GM21390 (cell line): Measurements from ENCODE around the gene ZC3H11A.
"Not testable (repeated sequence)": the region's sequence is repeated elsewhere in the genome, so short reads cannot be mapped to it uniquely, and the experiment has no call there.

Experiments
- ATAC-seq: cut with Tn5 transposase; IDR thresholded peaks from one replicate; pipeline ENCODE4 v1.9.1; 2021; ENCODE audit not compliant: unreplicated experiment

ZC3H11A gene

DNA sequence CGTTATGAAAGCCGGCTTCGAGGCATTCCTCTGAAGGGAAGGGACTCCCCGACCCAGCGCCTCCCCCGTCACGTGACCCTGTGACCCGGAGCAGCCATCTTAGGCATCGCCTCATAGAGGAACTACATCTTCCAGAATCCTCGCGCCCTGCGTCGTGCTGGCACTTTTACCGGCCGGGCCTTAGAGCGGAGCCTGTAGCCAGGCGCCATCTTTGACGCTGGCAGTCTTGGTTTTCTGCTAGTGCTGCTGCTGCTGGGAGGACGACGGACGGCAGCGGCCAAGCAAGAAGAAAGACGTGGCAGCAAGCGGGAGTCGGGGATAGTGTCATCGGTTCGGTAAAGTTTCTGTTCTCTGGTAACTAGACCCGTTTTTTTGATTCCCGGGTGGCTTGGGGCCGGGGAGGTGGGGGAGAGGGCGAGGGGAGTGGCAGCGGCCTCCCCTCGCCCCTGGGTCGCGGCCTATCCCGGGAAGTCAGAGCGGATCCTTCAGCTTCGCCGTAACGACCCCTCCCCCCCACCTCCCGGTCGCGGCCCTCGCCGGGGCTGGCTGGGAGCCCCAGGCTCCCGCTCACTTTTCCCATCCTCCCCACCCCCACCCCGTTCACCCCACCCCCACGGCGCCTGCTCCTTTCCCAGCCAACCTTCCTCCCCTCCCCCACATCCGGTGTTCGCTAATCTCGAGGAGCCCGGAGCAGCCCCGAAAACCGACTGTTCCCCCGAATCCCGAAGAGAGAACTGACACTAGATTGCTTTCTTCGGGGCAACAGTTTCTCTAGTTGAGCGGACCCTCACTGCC is at the start of gene ZC3H11A, which contains the start of gene ZBED6:
TSS of gene ZC3H11A (plus strand) at position 183 of the 795 bp plus-strand sequence. CDS start 21,448 bp downstream, outside the sequence.
TSS of gene ZBED6 (plus strand) at position 183 of the 795 bp plus-strand sequence. CDS start 1,900 bp downstream, outside the sequence.
- peak; percentile 97 for ATAC-seq

DNA sequence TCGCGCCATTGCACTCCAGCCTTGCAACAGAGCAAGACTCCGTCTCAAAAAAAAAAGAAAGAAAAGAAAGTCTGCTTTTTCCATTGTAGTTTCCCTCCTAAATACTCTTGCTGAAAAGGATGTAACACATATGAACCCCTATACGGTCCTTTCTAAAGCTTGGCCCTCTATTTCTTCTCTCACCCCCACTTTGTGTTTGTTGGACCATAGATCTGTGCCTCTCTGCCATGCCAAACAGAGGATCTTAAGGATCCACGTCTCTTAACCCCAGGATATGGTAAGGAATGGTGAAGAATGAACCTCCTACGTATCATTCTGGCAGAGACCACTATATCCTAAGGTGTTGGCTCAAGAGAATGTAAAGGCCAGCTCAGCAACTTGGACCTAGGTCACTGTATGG is 49.1 kb upstream of the ZC3H11A start:
- ATAC-seq, result no peak

DNA sequence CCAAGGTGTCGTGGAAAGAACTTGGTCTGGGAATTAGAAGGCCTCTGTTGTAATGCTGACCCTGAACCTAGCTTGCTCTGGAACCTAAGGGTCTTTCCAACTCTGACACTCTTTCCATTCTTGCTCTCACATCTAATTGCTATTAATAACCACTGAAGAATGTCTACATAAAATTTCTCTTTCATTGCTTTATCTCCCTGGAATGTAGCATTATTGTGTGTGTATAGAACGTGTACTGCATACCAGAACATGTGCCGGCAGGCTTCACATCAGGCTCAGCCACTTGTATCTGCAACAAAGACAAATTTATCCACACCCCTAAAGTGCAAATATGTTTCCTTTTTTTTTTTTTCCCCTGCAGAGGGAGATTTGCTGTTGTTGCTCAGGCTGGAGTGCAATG is 44.4 kb upstream of the ZC3H11A start:
- no peak for ATAC-seq

DNA sequence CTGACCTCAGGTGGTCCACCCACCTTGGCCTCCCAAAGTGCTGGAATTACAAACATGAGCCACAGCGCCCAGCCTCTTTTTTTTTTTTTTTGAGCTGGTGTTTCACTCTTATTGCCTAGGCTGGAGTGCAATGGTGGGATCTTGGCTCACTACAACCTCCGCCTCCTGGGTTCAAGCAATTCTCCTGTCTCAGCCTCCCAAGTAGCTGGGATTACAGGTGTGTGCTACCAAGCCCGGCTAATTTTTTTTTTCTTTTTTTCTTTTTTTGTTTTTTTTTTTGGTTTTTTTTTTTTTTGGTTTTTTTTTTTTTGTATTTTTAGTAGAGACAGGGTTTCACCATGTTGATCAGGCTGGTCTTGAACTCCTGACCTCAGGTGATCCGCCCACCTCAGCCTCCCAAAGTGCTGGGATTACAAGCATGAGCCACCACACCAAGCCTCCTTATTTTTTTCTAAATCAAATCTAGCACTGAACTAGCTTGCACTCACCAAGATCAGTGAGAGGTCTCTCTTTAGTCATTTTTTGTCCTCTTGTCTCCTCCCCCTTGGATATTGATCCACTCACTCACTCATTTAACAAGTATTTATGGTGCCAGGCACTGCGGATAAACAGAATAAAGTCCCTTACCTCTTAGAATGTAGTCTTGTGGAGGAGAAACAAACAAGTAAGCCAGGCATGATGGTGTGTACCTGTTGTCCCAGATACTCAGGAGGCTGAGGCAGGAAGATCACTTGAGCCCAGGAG is 43.6 kb upstream of the ZC3H11A start:
- ATAC-seq, result not testable (repeated sequence)

DNA sequence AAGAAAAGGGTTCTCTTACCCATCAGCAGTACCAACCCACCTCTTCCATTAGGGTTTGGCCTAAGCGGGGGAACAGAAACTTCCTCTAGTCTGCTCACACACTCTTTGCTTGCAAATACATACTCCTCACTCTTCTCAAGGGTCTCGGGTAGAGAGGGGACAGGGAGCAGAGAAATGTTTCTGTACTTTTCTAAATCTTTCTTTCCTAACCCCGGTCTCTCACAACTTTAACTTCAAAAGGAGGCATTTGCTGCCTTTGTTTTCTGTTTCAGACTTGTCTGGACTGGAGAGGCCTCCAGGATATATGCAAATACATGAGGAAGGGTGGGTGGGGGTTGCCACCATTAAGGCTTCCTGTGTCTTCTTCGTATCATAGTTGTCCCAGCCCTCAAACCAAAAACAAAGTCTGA is 41.0 kb upstream of the ZC3H11A start:
- ATAC-seq, result peak; percentile 83

DNA sequence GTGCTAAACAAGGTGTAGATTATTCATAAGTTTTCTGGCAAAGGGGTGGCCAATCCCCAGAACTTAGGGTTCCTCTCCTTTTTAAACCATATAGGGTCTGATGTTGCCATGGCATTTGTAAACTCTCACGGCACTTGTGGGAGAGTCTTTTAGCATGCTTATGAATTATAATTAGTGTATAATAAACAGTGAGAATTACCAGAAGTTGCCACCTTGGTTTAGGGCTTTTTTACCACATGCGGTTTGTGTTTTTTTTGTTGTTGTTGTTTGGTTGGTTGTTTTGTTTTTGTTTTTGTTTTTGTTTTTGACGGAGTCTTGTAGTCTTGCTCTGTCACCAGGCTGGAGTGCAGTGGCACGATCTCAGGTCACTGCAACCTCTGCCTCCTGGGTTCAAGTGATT is 39.4 kb upstream of the ZC3H11A start:
- no peak for ATAC-seq

DNA sequence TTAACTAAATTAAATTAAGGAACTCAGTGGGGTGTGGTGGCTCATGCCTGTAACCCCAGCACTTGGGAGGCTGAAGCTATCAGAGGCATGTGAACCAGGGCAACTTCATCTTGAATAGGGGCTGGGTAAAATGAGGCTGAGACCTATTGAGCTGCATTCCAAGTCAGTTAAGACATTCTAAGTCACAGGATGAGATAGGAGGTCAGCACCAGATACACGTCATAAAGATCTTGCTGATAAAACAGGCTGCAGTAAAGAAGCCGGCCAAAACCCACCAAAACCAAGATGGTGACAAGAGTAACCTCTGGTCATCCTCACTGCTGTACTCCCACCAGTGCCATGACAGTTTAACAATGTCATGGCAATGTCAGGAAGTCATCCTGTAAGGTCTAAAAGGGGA is 36.7 kb upstream of the ZC3H11A start:
- not testable (repeated sequence) for ATAC-seq

DNA sequence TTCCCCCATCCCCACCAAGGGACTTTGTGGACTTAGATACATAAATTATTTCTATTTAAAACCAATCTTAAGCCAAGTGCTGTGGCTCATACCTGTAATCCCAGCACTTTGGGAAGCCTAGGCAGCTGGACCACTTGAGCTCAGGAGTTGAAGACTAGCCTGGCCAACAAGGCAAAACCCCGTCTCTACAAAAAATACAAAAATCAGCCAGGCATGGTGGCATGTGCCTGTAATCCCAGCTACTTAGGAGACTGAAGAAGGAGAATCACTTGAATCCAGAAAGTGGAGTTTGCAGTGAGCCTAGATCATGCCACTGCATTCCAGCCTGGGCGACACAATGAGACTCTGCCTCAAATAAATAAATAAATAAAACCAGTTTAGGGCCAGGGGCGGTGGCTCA is 34.9 kb upstream of the ZC3H11A start:
- ATAC-seq, result no peak

DNA sequence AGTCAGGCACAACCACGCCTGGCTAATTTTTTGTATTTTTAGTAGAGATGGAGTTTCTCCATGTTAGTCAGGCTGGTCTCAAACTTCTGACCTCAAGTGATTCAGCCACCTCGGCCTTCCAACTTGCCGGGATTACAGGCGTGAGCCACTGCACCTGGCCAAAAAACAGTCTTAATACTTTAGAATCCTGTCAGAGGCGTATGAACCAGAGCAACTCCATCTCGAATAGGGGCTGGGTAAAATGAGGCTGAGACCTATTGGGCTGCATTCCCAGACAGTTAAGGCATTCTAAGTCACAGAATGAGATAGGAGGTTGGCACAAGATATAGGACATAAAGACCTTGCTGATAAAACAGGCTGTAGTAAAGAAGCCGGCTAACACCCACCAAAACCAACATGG is 33.5 kb upstream of the ZC3H11A start:
- ATAC-seq, result not testable (repeated sequence)

DNA sequence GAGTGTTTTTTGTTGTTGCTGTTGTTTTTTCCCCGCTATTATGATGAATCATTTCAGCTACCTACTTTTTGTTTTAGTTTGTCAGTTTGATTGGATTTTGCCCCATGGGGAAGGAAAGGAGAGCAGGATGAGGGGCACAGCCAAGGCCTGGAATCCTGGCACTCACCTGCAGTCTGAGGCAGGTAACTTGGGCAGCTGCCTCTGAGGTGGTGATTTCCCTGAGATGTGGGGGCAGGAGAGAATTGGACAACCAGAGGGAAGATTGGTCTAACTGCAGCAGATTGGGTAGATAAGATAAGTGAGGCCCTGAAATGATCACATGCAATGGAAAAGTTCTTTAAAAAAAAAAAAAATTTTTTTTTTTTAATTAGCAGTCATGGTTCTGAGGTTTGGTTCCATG is 31.9 kb upstream of the ZC3H11A start:
- ATAC-seq, result no peak

DNA sequence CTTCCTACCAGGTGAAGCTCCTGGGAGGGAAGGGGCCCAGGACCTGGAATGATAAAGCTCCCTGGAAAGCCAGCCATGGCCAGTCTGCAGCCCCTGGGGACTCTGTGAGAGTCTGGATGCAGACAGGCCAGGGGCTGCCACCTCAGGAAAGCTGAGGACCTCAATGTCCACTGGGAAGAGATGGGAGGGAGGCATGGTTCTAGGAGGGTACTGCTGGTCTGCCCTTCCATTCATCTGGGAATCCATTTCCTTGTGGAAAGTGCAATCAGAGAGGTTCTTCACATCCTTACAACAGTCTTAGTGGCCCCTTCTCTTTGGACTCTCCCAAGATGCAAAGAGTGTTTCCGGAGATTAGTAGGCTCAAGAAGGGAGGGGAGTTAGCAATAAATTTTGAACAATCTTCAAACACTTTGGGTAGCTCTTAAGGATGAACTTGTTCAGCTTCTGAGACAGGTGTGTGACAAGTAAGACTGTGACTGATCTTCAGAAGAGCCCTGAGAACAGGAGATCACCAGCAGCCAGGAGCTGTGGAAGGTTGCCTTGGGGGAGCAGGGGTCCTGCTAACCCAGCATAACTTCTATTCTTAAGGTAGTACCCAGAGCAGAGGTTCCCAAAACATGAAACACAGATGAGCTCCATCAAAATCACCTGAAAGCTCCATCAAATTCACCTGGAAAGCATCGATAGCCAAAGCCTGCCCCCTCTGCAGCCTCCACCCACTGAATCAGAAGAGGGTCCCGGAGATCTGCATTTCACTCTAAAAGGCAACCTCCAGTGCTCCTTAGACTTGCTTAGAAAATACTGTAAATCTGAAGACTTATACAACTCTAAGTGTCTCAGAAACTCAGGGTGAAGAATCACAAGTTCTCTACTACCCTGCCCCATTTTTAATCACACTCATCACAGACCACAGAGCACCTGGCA is 31.1 kb upstream of the ZC3H11A start:
- no peak for ATAC-seq

DNA sequence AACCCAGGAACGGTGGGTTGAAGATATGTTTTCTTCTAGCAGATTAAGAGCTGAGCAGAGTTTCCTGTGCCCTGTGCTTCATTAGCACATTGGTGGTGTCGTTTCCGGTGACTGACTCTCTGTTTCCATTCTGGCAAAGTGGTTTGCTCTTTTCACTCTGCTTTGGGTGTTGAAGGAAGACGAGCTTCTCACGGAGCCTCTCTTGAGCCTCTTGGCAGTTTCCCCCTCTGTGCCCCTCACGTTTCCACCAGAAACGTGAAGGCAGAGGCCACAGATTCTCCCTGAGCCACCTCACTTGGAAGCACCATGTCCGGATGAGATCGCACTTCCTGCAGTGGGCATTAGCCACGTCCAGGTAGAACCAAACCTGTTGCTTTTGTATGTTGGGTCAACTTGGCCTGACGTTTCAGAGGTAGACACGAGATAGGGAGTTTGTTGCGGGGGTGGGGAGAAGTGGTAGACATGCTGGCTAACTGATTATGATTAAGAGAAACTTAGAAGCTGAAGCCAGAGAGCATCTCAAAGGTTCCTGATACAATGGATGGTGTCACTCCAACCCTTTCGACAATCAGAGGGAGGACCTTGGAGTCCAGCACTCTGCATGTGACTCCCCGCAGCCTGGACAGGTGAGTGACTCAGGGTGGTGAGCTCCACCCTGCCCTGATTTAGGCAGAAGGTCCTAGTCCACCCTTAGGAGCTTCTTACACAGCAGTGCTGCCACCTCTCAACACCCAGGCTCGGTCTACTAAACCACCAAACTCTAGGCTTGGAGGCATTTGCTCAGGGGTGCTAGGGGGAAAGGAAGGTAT is 30.2 kb upstream of the ZC3H11A start, which contains the start of gene LAX1:
TSS of gene LAX1 (plus strand) at position 155 of the 809 bp plus-strand sequence. CDS start at position 538, 383 bp downstream.
- no peak for ATAC-seq

DNA sequence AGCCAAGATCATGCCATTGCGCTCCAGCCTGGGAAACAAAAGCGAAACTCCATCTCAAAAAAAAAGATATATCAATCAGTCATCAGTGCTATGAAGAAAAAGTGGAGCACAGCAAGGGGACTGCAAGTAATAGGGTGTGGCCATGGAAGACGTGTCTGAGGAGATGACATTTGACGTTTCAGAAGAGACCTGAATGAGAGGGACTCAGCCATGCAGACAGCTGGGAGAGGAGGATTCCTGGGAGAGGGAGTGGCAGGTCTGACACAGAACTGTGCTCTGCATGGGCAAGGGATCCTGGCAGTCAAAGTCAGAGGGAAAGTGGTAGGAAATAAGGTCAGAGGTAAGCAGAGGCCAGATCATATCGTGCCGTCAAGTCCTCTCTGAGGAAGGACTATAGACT is 27.2 kb upstream of the ZC3H11A start:
- no peak for ATAC-seq

DNA sequence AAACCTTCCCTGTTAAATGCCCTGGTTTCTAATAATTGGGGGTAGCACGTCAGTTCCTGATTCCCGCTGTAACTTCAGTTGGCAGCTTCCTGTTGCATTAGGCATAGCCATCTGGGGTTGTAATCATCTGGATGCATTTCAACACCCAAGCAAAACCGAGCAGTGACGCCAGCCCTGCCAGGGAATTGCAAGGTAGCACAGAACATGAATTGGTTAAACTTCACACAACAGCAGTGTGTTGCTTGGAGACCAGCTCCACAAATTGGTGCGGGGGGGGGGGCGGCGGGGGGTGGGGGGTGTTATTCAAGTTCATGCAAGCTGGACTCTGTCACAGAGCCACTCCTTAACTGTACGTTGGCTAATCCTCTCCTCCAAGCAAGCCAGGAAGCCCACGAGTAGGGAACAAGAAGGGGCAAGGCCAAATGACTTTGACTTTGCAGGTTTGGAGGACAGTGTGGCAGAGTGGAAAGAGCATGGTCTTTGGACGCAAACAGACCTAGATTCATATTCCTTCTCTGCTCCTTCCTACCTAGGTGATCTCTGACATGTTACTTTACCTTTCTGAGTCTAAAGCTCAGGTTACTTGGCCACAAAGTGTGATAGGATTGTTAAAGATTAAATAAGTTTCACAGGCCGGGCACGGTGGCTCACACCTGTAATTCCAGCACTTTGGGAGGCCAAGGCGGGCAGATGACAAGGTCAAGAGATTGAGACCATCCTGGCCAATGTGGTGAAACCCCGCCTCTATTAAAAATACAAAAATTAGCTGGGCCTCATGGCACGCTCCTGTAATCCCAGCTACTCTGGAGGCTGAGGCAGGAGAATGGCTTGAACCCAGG is 25.7 kb upstream of the ZC3H11A start:
- no peak for ATAC-seq

DNA sequence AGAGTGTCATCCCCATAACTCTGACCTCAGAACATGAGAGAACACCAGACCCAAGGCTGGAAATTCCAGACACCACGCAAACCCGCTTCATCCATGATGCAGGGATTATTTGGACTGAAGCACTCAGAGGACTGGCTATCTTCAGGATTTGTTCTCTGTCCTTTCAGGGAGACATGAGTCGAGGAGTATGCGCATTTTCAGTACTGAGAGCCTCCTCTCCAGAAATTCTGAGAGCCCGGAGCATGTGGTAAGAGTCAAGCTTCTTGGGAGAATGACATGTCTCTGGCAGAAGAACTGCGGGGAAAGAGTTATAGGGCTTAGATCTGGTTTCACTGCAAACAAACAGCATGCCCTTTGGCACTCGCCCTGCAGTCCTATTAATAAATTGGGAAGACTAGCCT is 23.5 kb upstream of the ZC3H11A start:
- no peak for ATAC-seq

DNA sequence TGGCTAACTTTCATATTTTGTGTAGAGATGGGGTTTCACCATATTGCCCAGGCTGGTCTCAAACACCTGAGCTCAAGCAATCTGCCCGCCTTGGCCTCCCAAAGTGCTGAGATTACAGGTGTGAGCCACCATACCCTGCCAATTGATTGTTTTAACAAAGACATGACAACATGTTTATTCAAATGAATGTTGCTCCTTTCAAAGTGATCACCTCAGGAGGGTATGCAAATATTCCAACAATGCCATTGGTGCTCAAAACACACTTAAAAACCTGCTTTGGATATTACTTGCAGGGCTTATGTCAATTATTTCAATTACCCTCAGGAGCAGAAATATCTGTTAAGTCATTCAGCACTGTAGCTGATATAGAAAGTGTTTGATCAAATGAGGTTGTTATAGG is 22.6 kb upstream of the ZC3H11A start:
- ATAC-seq, result no peak

DNA sequence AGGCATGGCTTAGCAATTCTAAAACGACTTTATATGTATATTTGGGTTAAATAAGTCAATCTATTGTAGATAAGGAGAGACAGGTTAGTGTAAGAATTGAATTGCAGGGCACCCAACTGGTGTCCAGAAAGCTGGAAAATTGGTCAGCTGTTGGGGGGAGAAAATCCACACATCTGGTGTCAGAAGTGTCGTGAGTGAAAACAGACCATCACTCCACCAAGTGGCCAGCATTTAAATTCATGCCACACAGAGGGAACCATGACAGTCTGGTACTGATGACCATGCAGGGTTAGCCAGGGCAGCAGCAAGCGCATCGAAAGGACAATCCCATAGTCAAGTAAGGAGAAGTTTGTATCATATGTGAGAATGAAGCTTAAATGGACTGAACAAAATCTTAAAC is 18.8 kb upstream of the ZC3H11A start:
- no peak for ATAC-seq

DNA sequence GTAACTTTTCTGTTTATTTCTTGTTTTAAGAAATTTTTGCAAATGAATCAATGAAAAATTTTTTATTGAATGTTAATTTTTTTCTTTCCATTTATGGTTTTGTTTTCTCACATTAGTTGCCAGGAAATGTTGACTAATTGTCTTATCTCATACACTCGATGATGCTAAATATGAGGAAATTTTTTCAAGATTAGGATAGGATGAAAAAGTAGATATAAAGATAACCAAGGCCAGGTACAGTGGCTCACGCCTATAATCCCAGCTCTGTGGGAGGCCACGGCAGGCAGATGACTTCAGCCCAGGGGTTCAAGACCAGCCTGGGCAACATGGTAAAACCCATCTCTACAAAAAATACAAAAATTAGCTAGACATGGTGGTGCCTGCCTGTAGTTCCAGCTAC is 17.8 kb upstream of the ZC3H11A start:
- no peak for ATAC-seq

DNA sequence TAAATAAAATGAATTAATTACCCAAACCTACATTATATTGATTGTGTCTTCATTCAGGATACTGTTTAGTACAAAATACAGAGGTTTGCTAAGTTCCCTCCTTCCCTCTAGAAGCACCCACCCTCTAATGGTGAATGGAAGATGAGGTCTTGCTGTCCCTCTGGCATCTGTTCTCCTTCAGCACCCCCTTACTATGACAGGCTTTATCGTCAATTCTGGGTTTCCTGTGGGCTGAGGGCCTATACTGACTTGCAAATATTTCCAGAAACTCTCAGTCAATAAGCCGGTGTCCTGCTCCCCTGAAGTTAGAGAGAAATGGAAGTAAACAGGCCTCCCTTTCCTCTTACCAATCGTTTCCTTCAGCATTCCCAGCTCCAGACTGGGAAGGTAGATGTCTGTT is 17.3 kb upstream of the ZC3H11A start:
- ATAC-seq, result no peak
